MCF 10A (cell line): ENCODE results near the gene TRAF1. TPM values are rescaled to one million over a fixed set of nuclear protein-coding genes. Genes with fewer than 3 reads are reported as not detected.

Source experiments
- BruUV-seq: library from RNA; stranded (reverse); fragments of 400-500 nt; replicated peaks from 2 replicates; lab custom pipeline; 2021; lab: Mats Ljungman, UMichigan
- CTCF ChIA-PET: fragments of 300-600 bp; sonication (Branson Sonifier 250); formaldehyde crosslinking; extraction: SDS; loops from one replicate; lab custom pipeline; 2021; ENCODE audit warnings: antibody characterized with exemption, inconsistent platforms; lab: Yijun Ruan, JAX
- POLR2A ChIA-PET: fragments of 300-600, 350-650 bp; sonication (Branson Sonifier 250); formaldehyde crosslinking; extraction: SDS; loops from one replicate; lab custom pipeline; 2020; ENCODE audit warnings: antibody characterized with exemption, inconsistent platforms; lab: Yijun Ruan, JAX
- DNase-seq: peaks from one replicate; pipeline ENCODE4 v3.0.0-alpha.2; 2018; ENCODE audit not compliant: unreplicated experiment
- H3K27ac Mint-ChIP-seq: one replicate; pipeline ENCODE4 v1.8.0; 2022; ENCODE audit warnings: mild to moderate bottlenecking, low read depth, mixed read lengths; ENCODE audit not compliant: unreplicated experiment
- H3K27me3 Mint-ChIP-seq: one replicate; pipeline ENCODE4 v1.8.0; 2022; ENCODE audit warnings: mixed read lengths; ENCODE audit not compliant: insufficient read depth, unreplicated experiment
- H3K36me3 Mint-ChIP-seq: one replicate; pipeline ENCODE4 v1.8.0; 2022; ENCODE audit warnings: mild to moderate bottlenecking, moderate library complexity, mixed read lengths; ENCODE audit not compliant: insufficient read depth, unreplicated experiment
- H3K4me1 Mint-ChIP-seq: one replicate; pipeline ENCODE4 v1.8.0; 2022; ENCODE audit warnings: mixed read lengths; ENCODE audit not compliant: insufficient read depth, unreplicated experiment
- H3K4me3 Mint-ChIP-seq: one replicate; pipeline ENCODE4 v1.8.0; 2022; ENCODE audit warnings: mild to moderate bottlenecking, moderate library complexity, mixed read lengths; ENCODE audit not compliant: unreplicated experiment
- H3K9me3 Mint-ChIP-seq: one replicate; pipeline ENCODE4 v1.8.0; 2022; ENCODE audit warnings: mixed read lengths; ENCODE audit not compliant: unreplicated experiment
- intact Hi-C: fragments of 100-400 bp; cut with micrococcal nuclease; formaldehyde crosslinking; loops from 2 replicates; pipeline ENCODE4 v1.14.1; 2022
- total RNA-seq: library from RNA; stranded (reverse); gene quantifications from 2 replicates; pipeline ENCODE4 v1.2.3, GENCODE V29; 2022
- TF ChIP-seq, protein P1 (sequence below): fragments of 200-600 bp; IDR thresholded peaks from one replicate; pipeline ENCODE4 v1.8.0; 2022; ENCODE audit warnings: antibody characterized with exemption, mild to moderate bottlenecking; ENCODE audit not compliant: unreplicated experiment

Gene TRAF1
- total RNA-seq, 1 experiment from 2014 or later = 0.84 TPM

DNA sequence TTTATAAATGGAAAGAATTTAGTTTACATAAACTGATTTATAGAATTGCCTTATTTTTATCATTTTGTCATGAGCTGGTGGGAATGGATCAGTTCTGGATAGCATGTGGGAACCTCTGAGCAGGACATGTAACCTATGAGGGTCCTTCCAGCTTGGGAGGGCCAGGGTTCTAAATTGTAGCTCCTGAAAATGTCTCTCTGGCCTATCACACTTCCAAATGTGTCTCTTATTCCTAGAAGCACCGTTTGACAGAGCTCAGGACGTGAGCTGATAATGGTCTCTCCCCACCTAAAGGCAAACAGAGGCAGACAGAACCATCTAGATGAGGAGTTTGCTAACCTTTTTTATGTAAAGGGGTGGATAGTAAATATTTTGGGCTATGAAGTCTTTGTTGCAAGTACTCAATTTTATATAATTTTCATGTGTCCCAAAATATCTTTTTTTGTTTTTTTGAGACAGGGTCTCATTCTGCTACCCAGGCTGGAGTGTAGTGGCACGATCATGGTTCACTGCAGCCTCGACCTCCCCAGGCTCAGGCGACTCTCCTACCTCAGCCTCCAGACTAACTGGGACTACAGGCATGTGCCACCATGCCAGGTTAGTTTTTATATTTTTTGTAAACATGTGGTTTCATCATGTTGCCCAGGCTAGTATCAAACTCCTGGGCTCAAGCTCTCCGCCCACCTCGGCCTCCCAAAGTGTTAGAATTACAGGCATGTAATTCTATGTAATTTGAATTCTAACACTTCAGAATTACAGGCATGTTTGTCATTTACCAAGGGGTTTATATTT is 4.0 kb downstream of the TRAF1 start:
- CTCF ChIA-PET = interaction anchor here (0.8 kb wide), 1 partner anchor 12 kb away, joined by 3 read pairs; no protein-coding TSS in a partner anchor

DNA sequence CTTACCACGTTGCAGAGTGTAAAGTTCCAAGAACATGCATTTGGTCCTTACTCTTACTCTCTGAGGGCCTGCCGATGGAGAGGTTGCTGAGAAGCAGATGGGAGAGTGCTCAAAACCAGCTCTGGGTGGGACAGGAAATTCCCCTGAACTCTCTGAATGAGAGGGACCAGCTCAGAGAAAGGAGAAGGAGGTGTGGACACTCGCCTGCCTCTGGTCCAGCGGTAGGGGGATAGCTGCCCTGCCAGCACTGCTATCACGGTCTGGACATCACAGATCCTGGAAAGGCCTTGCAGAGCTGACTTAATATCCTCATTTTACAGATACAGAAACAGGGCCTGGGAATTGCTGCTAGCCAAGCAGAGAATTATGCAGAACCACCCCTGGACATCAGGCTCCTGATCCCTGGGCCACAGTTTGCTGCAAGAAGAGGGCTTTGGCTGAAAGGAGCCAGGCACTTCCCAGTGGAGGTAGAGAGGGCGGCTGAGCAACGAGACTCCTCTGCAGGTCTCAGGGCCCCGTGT is 4.9 kb downstream of the TRAF1 start:
- ChIA-PET POLR2A (interaction anchor here (0.6 kb wide), 1 partner anchor 11 kb away, joined by 3 read pairs; no protein-coding TSS in a partner anchor), CTCF (interaction anchor here (0.8 to 3.3 kb wide), 2 partner anchors 13 to 14 kb away, joined by 3 to 23 read pairs; no protein-coding TSS in a partner anchor)
- H3K36me3 Mint-ChIP-seq = peaks cover 3% of the 10 kb centered on the region
- no peak overlapping the region for H3K4me3 Mint-ChIP-seq
- H3K27me3 Mint-ChIP-seq = no peaks in the 10 kb centered on the region
- no peak overlapping the region for H3K27ac Mint-ChIP-seq
- no TSS peak for BruUV-seq
- H3K9me3 Mint-ChIP-seq = no peaks in the 10 kb centered on the region
- peaks cover 14% of the 10 kb centered on the region for H3K4me1 Mint-ChIP-seq
- no peak for DNase-seq
- intact Hi-C loops = no loop called here
- TF ChIP-seq, protein P1, sequence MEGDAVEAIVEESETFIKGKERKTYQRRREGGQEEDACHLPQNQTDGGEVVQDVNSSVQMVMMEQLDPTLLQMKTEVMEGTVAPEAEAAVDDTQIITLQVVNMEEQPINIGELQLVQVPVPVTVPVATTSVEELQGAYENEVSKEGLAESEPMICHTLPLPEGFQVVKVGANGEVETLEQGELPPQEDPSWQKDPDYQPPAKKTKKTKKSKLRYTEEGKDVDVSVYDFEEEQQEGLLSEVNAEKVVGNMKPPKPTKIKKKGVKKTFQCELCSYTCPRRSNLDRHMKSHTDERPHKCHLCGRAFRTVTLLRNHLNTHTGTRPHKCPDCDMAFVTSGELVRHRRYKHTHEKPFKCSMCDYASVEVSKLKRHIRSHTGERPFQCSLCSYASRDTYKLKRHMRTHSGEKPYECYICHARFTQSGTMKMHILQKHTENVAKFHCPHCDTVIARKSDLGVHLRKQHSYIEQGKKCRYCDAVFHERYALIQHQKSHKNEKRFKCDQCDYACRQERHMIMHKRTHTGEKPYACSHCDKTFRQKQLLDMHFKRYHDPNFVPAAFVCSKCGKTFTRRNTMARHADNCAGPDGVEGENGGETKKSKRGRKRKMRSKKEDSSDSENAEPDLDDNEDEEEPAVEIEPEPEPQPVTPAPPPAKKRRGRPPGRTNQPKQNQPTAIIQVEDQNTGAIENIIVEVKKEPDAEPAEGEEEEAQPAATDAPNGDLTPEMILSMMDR = no peak

More for the DNA sequence above, 4.0 kb downstream of the TRAF1 start:
- Mint-ChIP-seq H3K4me3 (no peak overlapping the region), H3K9me3 (no peaks in the 10 kb centered on the region), H3K36me3 (no peaks in the 10 kb centered on the region), H3K4me1 (peaks cover 10% of the 10 kb centered on the region), H3K27ac (no peak overlapping the region), H3K27me3 (no peaks in the 10 kb centered on the region)
- TF ChIP-seq, protein P1 = no peak
- no peak for DNase-seq
- POLR2A ChIA-PET = interaction anchor here (0.6 to 1.8 kb wide), 2 partner anchors 10 kb away, joined by 3 to 4 read pairs; no protein-coding TSS in a partner anchor
- intact Hi-C loops = no loop called here
- BruUV-seq = no TSS peak

DNA sequence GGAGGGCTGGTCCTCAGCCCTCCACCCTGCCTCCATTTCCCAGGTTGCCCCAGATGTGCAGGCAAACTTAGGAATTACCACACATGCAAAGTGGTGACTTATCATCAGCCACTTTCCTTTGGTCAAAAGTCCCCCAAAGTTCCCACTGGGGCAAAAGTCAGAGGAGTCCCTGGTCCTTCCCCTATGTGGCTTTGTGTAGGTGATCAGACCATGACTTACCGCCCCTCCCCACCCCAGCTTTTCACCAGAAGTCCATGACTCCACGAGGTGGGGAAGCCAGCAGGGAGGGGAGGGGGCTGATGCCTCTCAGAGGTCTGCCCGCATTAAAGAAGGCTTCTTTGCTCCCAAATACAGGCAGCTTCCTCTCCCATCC is 5.8 kb downstream of the TRAF1 start:
- DNase-seq = no peak
- CTCF ChIA-PET = interaction anchor here (0.6 to 3.3 kb wide), 4 partner anchors 8 to 202 kb away, joined by 3 to 23 read pairs (median 3); no protein-coding TSS in a partner anchor
- Mint-ChIP-seq H3K4me1 (peaks cover 19% of the 10 kb centered on the region), H3K9me3 (no peaks in the 10 kb centered on the region), H3K4me3 (no peak overlapping the region), H3K27ac (peak overlapping the region; percentile 47), H3K27me3 (no peaks in the 10 kb centered on the region), H3K36me3 (peaks cover 6% of the 10 kb centered on the region)
- POLR2A ChIA-PET = interaction anchor here (1.5 kb wide), 1 partner anchor 14 kb away, joined by 9 read pairs; no protein-coding TSS in a partner anchor
- TF ChIP-seq, protein P1 = no peak
- intact Hi-C loops = no loop called here
- no TSS peak for BruUV-seq
